ENCODE results near the gene OSTC.
A peak's percentile ranks its signal among the peaks of the same experiment; 100 is the strongest.

The OSTC gene

DNA sequence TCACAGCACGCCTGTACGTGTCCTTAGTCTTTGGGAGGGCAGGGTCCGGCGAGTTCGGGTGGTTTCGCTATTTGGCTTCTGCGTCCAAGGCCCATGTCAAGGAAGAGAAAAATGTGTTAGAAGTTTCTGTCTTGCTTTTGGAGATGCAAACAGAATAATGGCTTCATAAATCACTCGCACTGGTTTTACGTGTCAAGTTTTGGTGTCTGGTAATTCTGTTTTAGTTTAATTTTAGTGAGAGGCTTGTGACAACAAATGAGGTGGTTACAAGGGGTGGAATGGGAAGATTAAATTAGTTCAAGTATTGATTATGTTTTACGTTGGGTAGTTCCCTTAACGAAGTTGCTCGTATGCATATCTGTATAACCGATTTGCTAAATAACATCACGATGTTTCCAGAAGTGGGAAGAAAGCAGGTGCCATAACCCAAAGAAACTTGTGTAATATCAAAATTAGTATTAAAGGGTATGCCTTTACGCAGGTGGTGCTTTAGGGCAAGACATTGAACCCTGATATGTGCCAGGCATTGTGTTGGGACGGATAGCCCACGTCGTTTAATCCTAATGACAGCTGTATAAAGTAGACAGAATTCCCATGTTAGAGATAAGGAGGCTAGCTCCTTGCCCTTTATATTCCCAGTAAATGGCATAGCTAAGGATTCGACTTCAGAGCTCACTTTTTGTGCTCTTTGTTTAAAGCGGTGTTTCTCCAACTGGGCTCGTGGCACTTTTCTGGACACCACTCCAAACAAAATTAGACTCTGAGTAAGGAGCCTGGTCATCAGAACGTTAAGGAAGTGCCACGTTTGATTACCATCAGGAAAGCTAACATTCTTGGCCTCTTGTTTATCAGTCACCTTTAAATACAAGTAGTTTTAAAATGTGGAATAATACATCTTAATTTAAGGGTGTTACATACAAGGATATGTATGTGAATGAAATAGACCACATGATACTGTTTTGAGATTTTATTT lies 29.2 kb upstream of the OSTC start:
- peaks cover 50% of the 10 kb centered on the region for H3K36me3 ChIP-seq (ENCODE audit: insufficient read depth, low read length)
- H3K4me1 ChIP-seq (ENCODE audit: control insufficient read depth, insufficient read depth, low read length, unreplicated experiment): peaks cover 29% of the 10 kb centered on the region

DNA sequence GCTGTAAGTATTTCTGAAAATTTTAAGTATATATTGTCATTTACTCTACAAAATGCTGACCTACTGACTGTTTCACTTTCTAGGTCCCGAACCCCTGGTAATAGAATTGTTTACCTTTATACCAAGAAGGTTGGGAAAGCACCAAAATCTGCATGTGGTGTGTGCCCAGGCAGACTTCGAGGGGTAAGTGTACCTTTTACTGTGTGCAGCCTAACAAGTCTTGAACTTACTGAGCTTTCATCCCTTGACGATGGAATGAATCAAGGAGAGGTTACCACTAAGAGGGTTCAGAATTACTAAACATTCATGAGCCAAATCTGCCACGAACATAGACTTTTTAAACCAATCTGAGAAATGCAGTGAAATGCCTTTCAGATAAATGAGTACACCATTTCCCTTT lies 28.4 kb upstream of the OSTC start:
- no peaks in the 10 kb centered on the region for H3K27me3 ChIP-seq (ENCODE audit: insufficient read depth, low read length)
- peaks cover 44% of the 10 kb centered on the region for H3K79me2 ChIP-seq (ENCODE audit: control insufficient read depth, insufficient read depth, low read length, unreplicated experiment)
- H3K4me3 ChIP-seq (ENCODE audit: low read depth, low read length): peak overlapping the region; percentile 92
- peak overlapping the region; percentile 60; the same call in 1 of the 2 replicates for H3K27ac ChIP-seq (ENCODE audit: low read depth, low read length)
- peaks cover 29% of the 10 kb centered on the region for H3K4me1 ChIP-seq (ENCODE audit: control insufficient read depth, insufficient read depth, low read length, unreplicated experiment)
- H2AFZ ChIP-seq (ENCODE audit: low read length, unreplicated experiment): no peak overlapping the region
- peaks cover 51% of the 10 kb centered on the region for H3K36me3 ChIP-seq (ENCODE audit: insufficient read depth, low read length)

More for the DNA sequence above, 29.2 kb upstream of the OSTC start:
- peaks cover 44% of the 10 kb centered on the region for H3K79me2 ChIP-seq (ENCODE audit: control insufficient read depth, insufficient read depth, low read length, unreplicated experiment)
- H3K27ac ChIP-seq (ENCODE audit: low read depth, low read length): peak overlapping the region; percentile 60
- H2AFZ ChIP-seq (ENCODE audit: low read length, unreplicated experiment): no peak overlapping the region
- no peaks in the 10 kb centered on the region for H3K27me3 ChIP-seq (ENCODE audit: insufficient read depth, low read length)
- H3K4me3 ChIP-seq (ENCODE audit: low read depth, low read length): peak overlapping the region; percentile 92

GRCh38 chr4:108622828-108623227 lies 27.6 kb upstream of the OSTC start:
- H3K4me3 ChIP-seq (ENCODE audit: low read depth, low read length): peak overlapping the region; percentile 92
- peaks cover 44% of the 10 kb centered on the region for H3K79me2 ChIP-seq (ENCODE audit: control insufficient read depth, insufficient read depth, low read length, unreplicated experiment)

DNA sequence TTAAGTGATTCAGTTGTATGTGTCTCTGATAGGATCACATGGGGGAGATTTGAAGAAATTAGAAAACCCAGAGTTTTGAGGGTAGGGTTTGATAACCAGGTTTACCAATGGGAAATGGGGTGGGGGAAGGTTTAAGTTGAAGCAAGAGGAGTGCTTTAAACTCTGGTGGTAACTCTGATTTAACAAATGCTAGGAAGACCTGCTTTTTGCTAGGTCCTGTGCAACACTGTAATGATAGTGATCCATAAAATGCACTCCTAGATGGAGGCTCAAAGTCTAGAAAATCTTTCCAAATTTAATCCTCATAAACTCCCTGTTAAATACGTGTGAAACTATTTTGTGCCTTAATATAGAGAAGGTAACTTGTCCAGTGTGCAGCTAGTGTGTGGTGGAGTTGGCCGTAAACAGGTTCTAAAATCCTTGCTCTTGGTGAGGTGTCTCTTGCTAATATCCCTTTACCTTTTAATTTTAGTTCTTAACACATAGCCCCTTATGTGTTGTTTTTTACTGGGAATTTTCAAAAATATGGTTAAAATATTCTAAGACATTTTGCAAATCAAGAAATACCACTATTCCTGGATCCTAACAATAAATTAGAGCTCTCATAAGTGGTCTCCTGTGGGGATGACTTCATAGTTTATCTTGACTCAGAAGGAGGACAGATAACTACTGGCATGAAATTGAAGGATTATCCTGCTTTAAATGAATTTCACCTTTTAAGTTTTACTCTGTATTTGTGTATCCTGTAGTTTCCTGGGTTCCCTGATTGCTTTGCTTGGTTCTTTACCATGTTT lies 25.9 kb upstream of the OSTC start:
- H3K36me3 ChIP-seq (ENCODE audit: insufficient read depth, low read length): peaks cover 60% of the 10 kb centered on the region
- peaks cover 29% of the 10 kb centered on the region for H3K4me1 ChIP-seq (ENCODE audit: control insufficient read depth, insufficient read depth, low read length, unreplicated experiment)
- no peaks in the 10 kb centered on the region for H3K27me3 ChIP-seq (ENCODE audit: insufficient read depth, low read length)
- no peak overlapping the region for H2AFZ ChIP-seq (ENCODE audit: low read length, unreplicated experiment)
- peaks cover 44% of the 10 kb centered on the region for H3K79me2 ChIP-seq (ENCODE audit: control insufficient read depth, insufficient read depth, low read length, unreplicated experiment)
- H3K27ac ChIP-seq (ENCODE audit: low read depth, low read length): no peak overlapping the region
- peak overlapping the region; percentile 45; the same call in 1 of the 2 replicates for H3K4me3 ChIP-seq (ENCODE audit: low read depth, low read length)

More at GRCh38 chr4:108622828-108623227, 27.6 kb upstream of the OSTC start:
- Histone ChIP-seq H3K4me1 (ENCODE audit: control insufficient read depth, insufficient read depth, low read length, unreplicated experiment) (peaks cover 29% of the 10 kb centered on the region), H3K27ac (ENCODE audit: low read depth, low read length) (no peak overlapping the region), H2AFZ (ENCODE audit: low read length, unreplicated experiment) (no peak overlapping the region), H3K36me3 (ENCODE audit: insufficient read depth, low read length) (peaks cover 55% of the 10 kb centered on the region), H3K27me3 (ENCODE audit: insufficient read depth, low read length) (no peaks in the 10 kb centered on the region)

DNA sequence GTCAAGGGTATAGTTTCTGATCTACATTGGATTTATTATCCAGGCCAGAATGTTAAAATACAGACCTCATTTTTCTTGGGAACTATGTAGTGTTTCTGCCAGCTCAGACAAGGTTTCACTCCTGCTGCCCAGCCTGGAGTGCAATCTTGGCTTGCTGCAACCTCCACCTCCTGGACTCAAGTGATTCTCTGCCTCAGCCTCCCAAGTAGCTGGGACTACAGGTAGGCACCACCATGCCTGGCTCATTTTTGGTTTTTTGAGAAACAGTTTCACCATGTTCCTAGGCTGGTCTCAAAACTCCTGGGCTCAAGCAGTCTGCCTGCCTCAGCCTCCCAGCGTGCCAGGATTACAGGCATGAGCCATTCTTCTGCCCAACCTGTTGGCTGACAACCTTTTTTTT lies 24.3 kb upstream of the OSTC start:
- H3K36me3 ChIP-seq (ENCODE audit: insufficient read depth, low read length): peaks cover 72% of the 10 kb centered on the region
- peaks cover 37% of the 10 kb centered on the region for H3K79me2 ChIP-seq (ENCODE audit: control insufficient read depth, insufficient read depth, low read length, unreplicated experiment)
- no peak overlapping the region for H3K27ac ChIP-seq (ENCODE audit: low read depth, low read length)
- H2AFZ ChIP-seq (ENCODE audit: low read length, unreplicated experiment): no peak overlapping the region
- H3K27me3 ChIP-seq (ENCODE audit: insufficient read depth, low read length): no peaks in the 10 kb centered on the region
- H3K4me3 ChIP-seq (ENCODE audit: low read depth, low read length): no peak overlapping the region
- H3K4me1 ChIP-seq (ENCODE audit: control insufficient read depth, insufficient read depth, low read length, unreplicated experiment): peaks cover 29% of the 10 kb centered on the region

DNA sequence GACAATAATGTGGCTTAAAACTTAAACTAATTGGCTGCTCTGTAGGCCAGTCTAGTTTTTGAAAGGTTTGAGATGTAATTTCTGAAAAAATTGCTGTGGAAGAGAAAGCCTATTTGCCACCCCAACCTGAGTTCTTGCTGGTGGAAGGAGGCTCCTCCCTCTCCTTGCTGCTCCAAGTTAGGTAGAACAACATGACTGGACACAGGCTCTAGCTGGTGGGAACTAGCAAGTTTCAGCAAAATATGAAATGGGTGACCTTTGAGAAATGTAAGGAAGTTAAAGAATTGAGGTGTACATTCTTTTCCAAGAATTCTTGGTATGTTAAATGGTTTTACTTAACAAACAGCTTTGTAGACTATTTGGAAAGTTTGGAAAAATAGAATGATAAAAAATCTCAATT lies 22.0 kb upstream of the OSTC start:
- Histone ChIP-seq H3K79me2 (ENCODE audit: control insufficient read depth, insufficient read depth, low read length, unreplicated experiment) (peaks cover 14% of the 10 kb centered on the region), H2AFZ (ENCODE audit: low read length, unreplicated experiment) (no peak overlapping the region), H3K27ac (ENCODE audit: low read depth, low read length) (no peak overlapping the region), H3K27me3 (ENCODE audit: insufficient read depth, low read length) (no peaks in the 10 kb centered on the region), H3K4me3 (ENCODE audit: low read depth, low read length) (no peak overlapping the region), H3K4me1 (ENCODE audit: control insufficient read depth, insufficient read depth, low read length, unreplicated experiment) (peaks cover 13% of the 10 kb centered on the region), H3K36me3 (ENCODE audit: insufficient read depth, low read length) (peaks cover 67% of the 10 kb centered on the region)

DNA sequence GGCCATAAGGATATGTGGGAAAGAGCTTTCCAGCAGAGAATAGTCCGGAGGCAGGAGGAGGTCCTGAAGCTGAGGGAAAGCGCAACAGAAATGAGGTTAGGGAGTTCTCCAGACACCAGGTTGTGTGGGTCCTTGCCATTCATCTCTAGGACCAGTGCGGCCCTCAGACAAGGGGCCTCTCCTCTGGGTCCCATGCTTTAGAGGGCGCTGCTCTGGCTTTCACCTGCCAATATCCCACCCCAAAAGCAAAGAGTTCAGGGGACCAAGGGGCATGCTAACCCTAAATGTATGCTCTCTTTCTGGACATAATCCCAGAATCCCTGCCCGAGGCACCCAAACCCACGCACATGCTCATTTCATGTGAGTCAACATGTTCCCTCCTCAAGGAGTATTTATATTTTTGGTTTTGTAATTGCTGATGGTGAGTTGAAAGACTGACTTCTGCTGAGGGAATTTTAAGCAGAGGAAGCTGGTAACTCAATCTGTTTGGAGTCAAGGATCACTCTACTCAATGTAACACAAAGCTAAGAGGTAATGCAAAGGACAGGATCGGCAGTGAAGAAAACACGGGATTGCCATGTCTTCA lies 15.2 kb upstream of the OSTC start:
- Histone ChIP-seq H2AFZ (ENCODE audit: low read length, unreplicated experiment) (no peak overlapping the region), H3K4me3 (ENCODE audit: low read depth, low read length) (no peak overlapping the region), H3K36me3 (ENCODE audit: insufficient read depth, low read length) (peaks cover 28% of the 10 kb centered on the region), H3K79me2 (ENCODE audit: control insufficient read depth, insufficient read depth, low read length, unreplicated experiment) (no peaks in the 10 kb centered on the region), H3K27ac (ENCODE audit: low read depth, low read length) (no peak overlapping the region), H3K4me1 (ENCODE audit: control insufficient read depth, insufficient read depth, low read length, unreplicated experiment) (no peaks in the 10 kb centered on the region), H3K27me3 (ENCODE audit: insufficient read depth, low read length) (no peaks in the 10 kb centered on the region)

DNA sequence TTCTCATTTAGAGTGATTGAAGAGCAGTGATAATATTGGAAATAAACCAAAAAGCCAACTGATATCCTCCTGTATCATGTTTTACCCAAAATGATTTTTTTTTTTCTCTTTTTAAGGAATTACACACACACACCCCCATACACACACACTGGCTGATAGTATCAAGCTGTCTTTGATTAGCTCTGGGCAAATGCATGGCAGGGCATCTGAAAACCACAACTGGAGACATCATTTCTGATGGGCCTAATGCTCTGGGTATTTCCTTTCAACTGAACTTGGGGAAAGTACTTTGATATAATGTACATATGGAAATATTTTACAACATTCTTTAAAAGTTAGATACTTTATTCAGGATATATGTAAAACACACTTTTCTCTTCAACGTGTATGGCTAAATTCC lies 14.2 kb upstream of the OSTC start:
- Histone ChIP-seq H3K27ac (ENCODE audit: low read depth, low read length) (no peak overlapping the region), H3K36me3 (ENCODE audit: insufficient read depth, low read length) (peaks cover 23% of the 10 kb centered on the region)

DNA sequence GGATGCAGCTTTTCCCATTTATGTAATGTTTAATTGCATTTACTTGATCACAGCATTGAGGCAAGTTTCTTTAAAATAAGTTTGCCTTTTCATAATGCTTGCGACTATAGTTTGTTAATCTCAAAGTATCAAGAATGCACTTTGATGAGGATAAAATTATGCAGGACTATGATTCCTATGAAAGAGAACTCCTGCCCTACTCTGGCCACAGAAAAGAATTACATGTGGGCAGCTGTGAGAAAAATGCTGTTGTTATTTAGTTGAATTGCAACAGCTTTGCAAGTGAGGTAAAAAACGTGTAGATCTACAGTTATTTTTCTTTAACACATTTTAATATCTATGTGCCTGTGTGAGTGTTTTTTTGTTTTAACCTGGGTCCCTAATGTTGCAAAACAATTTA lies 12.5 kb upstream of the OSTC start:
- no peaks in the 10 kb centered on the region for H3K4me1 ChIP-seq (ENCODE audit: control insufficient read depth, insufficient read depth, low read length, unreplicated experiment)
- H2AFZ ChIP-seq (ENCODE audit: low read length, unreplicated experiment): no peak overlapping the region
- no peak overlapping the region for H3K4me3 ChIP-seq (ENCODE audit: low read depth, low read length)
- H3K27me3 ChIP-seq (ENCODE audit: insufficient read depth, low read length): no peaks in the 10 kb centered on the region
- H3K27ac ChIP-seq (ENCODE audit: low read depth, low read length): no peak overlapping the region
- H3K36me3 ChIP-seq (ENCODE audit: insufficient read depth, low read length): peaks cover 12% of the 10 kb centered on the region
- no peaks in the 10 kb centered on the region for H3K79me2 ChIP-seq (ENCODE audit: control insufficient read depth, insufficient read depth, low read length, unreplicated experiment)

More for the DNA sequence above, 14.2 kb upstream of the OSTC start:
- Histone ChIP-seq H2AFZ (ENCODE audit: low read length, unreplicated experiment) (no peak overlapping the region), H3K79me2 (ENCODE audit: control insufficient read depth, insufficient read depth, low read length, unreplicated experiment) (no peaks in the 10 kb centered on the region), H3K4me1 (ENCODE audit: control insufficient read depth, insufficient read depth, low read length, unreplicated experiment) (no peaks in the 10 kb centered on the region), H3K27me3 (ENCODE audit: insufficient read depth, low read length) (no peaks in the 10 kb centered on the region), H3K4me3 (ENCODE audit: low read depth, low read length) (no peak overlapping the region)

DNA sequence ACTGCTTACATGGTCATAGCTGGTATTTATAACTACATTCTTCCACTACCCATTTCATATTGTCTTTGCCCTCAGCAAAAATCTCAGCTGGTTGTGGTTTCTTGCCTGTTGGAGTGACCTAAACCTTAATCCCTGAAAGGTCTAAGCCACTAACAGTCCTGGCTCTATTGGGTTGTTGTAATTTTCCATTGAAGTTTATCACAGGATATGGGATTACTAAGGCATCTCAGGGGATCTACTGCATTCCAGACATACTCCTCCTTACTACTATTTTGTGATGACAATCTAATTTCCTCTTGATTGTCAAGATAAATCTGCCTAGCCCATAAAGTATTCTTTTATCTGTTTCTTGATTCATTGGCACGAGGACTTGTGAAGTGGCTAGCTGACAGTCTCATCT lies 6.2 kb upstream of the OSTC start:
- no peak overlapping the region for H2AFZ ChIP-seq (ENCODE audit: low read length, unreplicated experiment)
- H3K27me3 ChIP-seq (ENCODE audit: insufficient read depth, low read length): no peaks in the 10 kb centered on the region
- no peaks in the 10 kb centered on the region for H3K79me2 ChIP-seq (ENCODE audit: control insufficient read depth, insufficient read depth, low read length, unreplicated experiment)
- peaks cover 14% of the 10 kb centered on the region for H3K4me1 ChIP-seq (ENCODE audit: control insufficient read depth, insufficient read depth, low read length, unreplicated experiment)
- H3K36me3 ChIP-seq (ENCODE audit: insufficient read depth, low read length): 0 out of 2 replicates have a peak, but pooled peaks cover 5% of the 10 kb centered on the region
- no peak overlapping the region for H3K4me3 ChIP-seq (ENCODE audit: low read depth, low read length)
- peak overlapping the region; percentile 31 for H3K27ac ChIP-seq (ENCODE audit: low read depth, low read length)

Data from ACC112 (cell line).